GM12878 (cell line): ENCODE measurements around the gene UVRAG. TPM values are rescaled to one million over a fixed set of nuclear protein-coding genes. Genes with fewer than 3 reads are reported as not detected.

Source experiments
- ATAC-seq: fragments of 200-7000 bp; cut with Tn5 transposase; 3 replicates; pipeline ENCODE4 v1.9.1; 2020; ENCODE audit warnings: mild to moderate bottlenecking, moderate library complexity
- BruUV-seq: library from RNA; stranded (reverse); fragments of 400-500 nt; replicated peaks from 2 replicates; lab custom pipeline; 2021; lab: Mats Ljungman, UMichigan
- CTCF ChIA-PET: fragments of 300-600 bp; sonication (Branson Sonifier 250); formaldehyde crosslinking; extraction: SDS; loops from one replicate; lab custom pipeline; 2021; ENCODE audit warnings: inconsistent platforms; lab: Yijun Ruan, JAX
- POLR2A ChIA-PET: fragments of 350-600 bp; formaldehyde crosslinking; extraction: SDS; loops from one replicate; lab custom pipeline; 2021; ENCODE audit warnings: inconsistent platforms; lab: Charles Lee
- RAD21 ChIA-PET: fragments of 300-600 bp; sonication (Branson Sonifier 250); formaldehyde crosslinking; loops from one replicate; lab custom pipeline; 2023; ENCODE audit warnings: antibody characterized with exemption; ENCODE audit not compliant: unreplicated experiment; lab: Charles Lee
- SMC1A ChIA-PET: fragments of 300-600 bp; sonication (Branson Sonifier 250); formaldehyde crosslinking; loops from one replicate; lab custom pipeline; 2023; ENCODE audit not compliant: unreplicated experiment, uncharacterized antibody; lab: Charles Lee
- DNase-seq: peaks from one replicate; pipeline ENCODE4 v3.0.0-alpha.2; 2011; ENCODE audit warnings: low read depth, low spot score
- FAIRE-seq: peaks from 3 replicates; lab custom pipeline; 2011; peaks lifted over from hg19 to GRCh38; lab: Jason Lieb, UNC
- H2AFZ ChIP-seq: 2 replicates; pipeline ENCODE4 v1.6.0; 2011; ENCODE audit warnings: low read depth, low read length, control low read depth; ENCODE audit not compliant: control insufficient read depth
- H3K27ac ChIP-seq: 2 replicates; pipeline ENCODE4 v1.5.1; 2011; ENCODE audit warnings: control low read depth; ENCODE audit not compliant: control insufficient read depth, insufficient read depth
- H3K27me3 ChIP-seq, 2 experiments: replicated peaks in 1 of 2; 2 replicates each; pipeline versions ENCODE4 v1.6.0 to v1.6.1; 2011; ENCODE audit warnings: low read length in 1 of 2; ENCODE audit not compliant: control insufficient read depth in 2 of 2, insufficient read depth in 2 of 2
- H3K36me3 ChIP-seq, 2 experiments: 2 replicates each; pipeline ENCODE4 v1.5.1; 2011; ENCODE audit warnings: low read length in 1 of 2; ENCODE audit not compliant: control insufficient read depth in 2 of 2, insufficient read depth in 2 of 2
- H3K4me1 ChIP-seq: 2 replicates; pipeline ENCODE4 v1.6.1; 2011; ENCODE audit warnings: mild to moderate bottlenecking, low read length, moderate library complexity, mixed read lengths; ENCODE audit not compliant: control insufficient read depth, insufficient read depth
- H3K4me2 ChIP-seq: 2 replicates; pipeline ENCODE4 v1.6.0; 2011; ENCODE audit warnings: control low read depth; ENCODE audit not compliant: control insufficient read depth, insufficient read depth
- H3K4me3 ChIP-seq: fragments of 200-600 bp; sonication (generic); 2 replicates; pipeline ENCODE4 v1.5.1; 2016
- H3K79me2 ChIP-seq: 2 replicates; pipeline ENCODE4 v1.6.0; 2011; ENCODE audit warnings: low read length; ENCODE audit not compliant: control insufficient read depth, insufficient read depth
- H3K9ac ChIP-seq: 2 replicates; pipeline ENCODE4 v1.8.0; 2011; ENCODE audit warnings: low read length, control low read depth, mixed read lengths; ENCODE audit not compliant: control insufficient read depth, insufficient read depth
- H3K9me3 ChIP-seq: replicated peaks from 3 replicates; pipeline ENCODE4 v1.5.1; 2011; ENCODE audit warnings: mild to moderate bottlenecking, low read length; ENCODE audit not compliant: control insufficient read depth, insufficient read depth
- H4K20me1 ChIP-seq: 2 replicates; pipeline ENCODE4 v1.6.0; 2011; ENCODE audit not compliant: control insufficient read depth, insufficient read depth
- ASH2L ChIP-seq: fragments of 300-600, 200-600 bp; sonication (generic); IDR thresholded peaks from 2 replicates; pipeline ENCODE4 v1.6.1; 2017; ENCODE audit warnings: low read depth, mild to moderate bottlenecking, borderline replicate concordance
- CHD2 ChIP-seq: IDR thresholded peaks from 2 replicates; pipeline ENCODE4 v1.6.1; 2011; ENCODE audit warnings: low read depth, low read length, improper control_type of control experiment, borderline replicate concordance
- CHD4 ChIP-seq: fragments of 200-600 bp; sonication (generic); IDR thresholded peaks from 2 replicates; pipeline ENCODE4 v1.6.1; 2016; ENCODE audit warnings: mild to moderate bottlenecking
- CUX1 ChIP-seq: IDR thresholded peaks from 2 replicates; pipeline ENCODE4 v1.6.1; 2012; ENCODE audit warnings: improper control_type of control experiment, low read depth, low read length; ENCODE audit not compliant: insufficient replicate concordance
- E2F8 ChIP-seq: fragments of 450-650 bp; IDR thresholded peaks from 2 replicates; pipeline ENCODE4 v1.6.1; 2018; ENCODE audit warnings: mild to moderate bottlenecking, low read depth, moderate library complexity; ENCODE audit not compliant: partially characterized antibody
- IKZF2 ChIP-seq, 2 experiments: fragments of 450-650 bp; IDR thresholded peaks; 2 replicates each; pipeline ENCODE4 v1.6.1; 2017; ENCODE audit warnings: mild to moderate bottlenecking in 2 of 2, moderate library complexity in 2 of 2
- JUND ChIP-seq: IDR thresholded peaks from 2 replicates; pipeline ENCODE4 v1.6.1; 2012; ENCODE audit warnings: low read depth, mild to moderate bottlenecking, low read length, improper control_type of control experiment, moderate library complexity
- PAX5 ChIP-seq: IDR thresholded peaks from 2 replicates; pipeline ENCODE4 v1.6.1; 2011; ENCODE audit warnings: low read depth, low read length, borderline replicate concordance
- POLR2AphosphoS5 ChIP-seq: IDR thresholded peaks from 2 replicates; pipeline ENCODE4 v1.6.1; 2011; ENCODE audit warnings: mild to moderate bottlenecking, low read length, inconsistent platforms
- RAD21 ChIP-seq: IDR thresholded peaks from 2 replicates; pipeline ENCODE4 v1.6.1; 2011; ENCODE audit warnings: mild to moderate bottlenecking, low read depth, low read length, moderate library complexity; ENCODE audit not compliant: insufficient read depth
- STAT1 ChIP-seq: fragments of 450-650 bp; conservative IDR thresholded peaks from 2 replicates; pipeline ENCODE4 v1.6.1; 2014; ENCODE audit warnings: antibody characterized with exemption, mild to moderate bottlenecking
- TARDBP ChIP-seq: IDR thresholded peaks from 2 replicates; pipeline ENCODE4 v1.6.1; 2016; ENCODE audit warnings: borderline replicate concordance
- WRNIP1 ChIP-seq: IDR thresholded peaks from 2 replicates; pipeline ENCODE4 v1.6.1; 2011; ENCODE audit warnings: low read depth, low read length, improper control_type of control experiment, borderline replicate concordance
- ZNF274 ChIP-seq: IDR thresholded peaks from one replicate; pipeline ENCODE4 v1.8.0; 2011; ENCODE audit not compliant: insufficient read length, insufficient read depth
- WGBS: methylation state at CpG from one replicate; pipeline ENCODE4 v1.1.6; 2016; ENCODE audit warnings: low lambda C conversion rate; ENCODE audit not compliant: insufficient replicate concordance, insufficient coverage; ENCODE audit errors: missing lambda C conversion rate; 5-methylcytosine and 5-hydroxymethylcytosine counted together
- in situ Hi-C: fragments of 300-500 bp; cut with MboI; formaldehyde crosslinking; loops from 9 replicates; pipeline ENCODE4 v1.14.3; 2018; ENCODE audit warnings: mixed read lengths
- intact Hi-C: fragments of 100-400 bp; cut with micrococcal nuclease; formaldehyde crosslinking; loops from one replicate; pipeline ENCODE4 v1.14.2; 2022; ENCODE audit not compliant: unreplicated experiment
- polyA plus RNA-seq, 11 experiments: library from polyadenylated mRNA; depleted of rRNA in 4 of 11; unstranded in 6 of 11; stranded (reverse) in 5 of 11; fragments of >200 nt; fragmentation: Nextera tagmentation in 4 of 11; fragmentation: Illumina TruSeq in 1 of 11; extraction: Ambion mirVana in 4 of 11; extraction: Trizol in 1 of 11; gene quantifications; 1 replicate in 1 of 11; 2 replicates in 10 of 11; pipeline versions ENCODE4 v1.2.1 to v1.2.3, GENCODE V29; 2011 to 2016; ENCODE audit warnings: inconsistent platforms in 2 of 11, missing spikeins in 2 of 11, low read depth in 1 of 11
- total RNA-seq, 4 experiments: library from RNA; depleted of rRNA in 3 of 4; stranded (reverse); fragments of >200 nt in 3 of 4; fragmentation: Illumina TruSeq in 1 of 4; extraction: Trizol in 1 of 4; gene quantifications; 2 replicates each; pipeline versions ENCODE4 v1.2.1 to v1.2.3, GENCODE V29; 2013 to 2021

Gene UVRAG
- total and polyA plus RNA-seq, 10 of the 15 experiments (the other 5 are each of a cell fraction or from before 2014, with no cell fraction given) = 7.0 to 43.4 (median 37.0) TPM

GRCh38 chr11:76085270-76085669, 270.3 kb downstream of the UVRAG start (continued):
- TF ChIP-seq CUX1 (no peak), POLR2AphosphoS5 (no peak), WRNIP1 (no peak)

DNA sequence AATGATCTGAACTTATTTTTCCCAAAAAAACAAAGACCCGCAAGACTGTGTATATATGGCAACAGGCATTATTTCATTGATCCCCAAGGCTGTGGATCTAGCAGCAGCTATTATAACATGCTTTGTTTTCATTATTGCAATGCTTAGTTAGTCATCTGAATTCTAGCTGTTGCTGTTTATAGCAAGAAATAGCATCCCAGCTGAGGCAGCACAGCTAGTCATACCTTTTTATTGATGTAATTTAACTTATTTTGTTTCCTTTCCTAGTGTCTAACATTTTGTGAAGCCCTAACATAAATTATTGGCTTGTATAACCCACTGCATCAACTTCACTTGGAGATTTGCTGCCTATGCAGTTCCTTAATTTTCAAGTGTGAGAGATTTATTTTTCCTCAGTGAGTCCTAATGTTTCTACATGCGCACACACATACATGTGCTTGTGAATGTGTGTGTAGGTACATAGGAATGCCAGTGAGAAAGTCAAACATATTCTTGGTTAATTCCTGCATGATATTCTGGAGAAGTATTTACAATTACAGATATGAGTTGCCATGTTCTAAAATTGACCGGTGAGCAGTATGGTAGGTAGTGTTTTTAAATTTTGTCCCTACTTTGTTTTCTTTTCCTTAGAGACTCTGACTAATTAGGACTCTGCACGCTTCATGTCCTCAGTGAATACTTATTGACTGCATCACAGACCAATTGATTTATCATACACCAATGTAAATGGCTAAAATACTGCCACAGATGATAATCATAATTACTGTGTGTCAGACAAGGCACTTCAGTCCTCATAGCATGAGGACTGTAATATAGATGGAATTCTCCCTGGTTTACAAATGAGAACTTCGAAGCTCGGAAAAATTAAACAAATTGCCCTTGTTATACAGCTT, 272.0 kb downstream of the UVRAG start:
- Histone ChIP-seq H3K4me2 (no peak overlapping the region), H3K4me1 (no peaks in the 10 kb centered on the region), H3K9ac (no peak overlapping the region), H3K4me3 (no peak overlapping the region), H4K20me1 (no peaks in the 10 kb centered on the region), H3K27ac (no peak overlapping the region), H3K27me3 (no peaks in the 10 kb centered on the region), H3K9me3 (no peaks in the 10 kb centered on the region; the same call in 1 of the 3 replicates), H3K79me2 (no peaks in the 10 kb centered on the region), H2AFZ (no peak overlapping the region), H3K36me3 (peaks cover 2 to 7% of the 10 kb centered on the region in 2 experiments)
- ChIA-PET POLR2A (no interaction called here), RAD21 (interaction anchor here (1.3 kb wide), 1 partner anchor 14 kb away, joined by 3 read pairs; no protein-coding TSS in a partner anchor), CTCF (interaction anchor here (1.9 kb wide), 1 partner anchor 13 kb away, joined by 7 read pairs; no protein-coding TSS in a partner anchor), SMC1A (interaction anchor here (0.6 to 1.7 kb wide), 3 partner anchors 9 to 298 kb away, joined by 3 to 4 read pairs (median 3); no protein-coding TSS in a partner anchor)
- intact Hi-C loops (no loop called here), in situ Hi-C loops (no loop called here)
- 89% methylated on average over 6 of the region's 6 CpGs for WGBS
- no peak for FAIRE-seq
- no peak for ATAC-seq
- no peak for DNase-seq
- no TSS peak for BruUV-seq
- TF ChIP-seq JUND (no peak), RAD21 (no peak), IKZF2 (IDR thresholded peaks at IDR 0.05) (no peak), CHD4 (no peak), PAX5 (no peak), ASH2L (no peak), ZNF274 (no peak), E2F8 (no peak), CHD2 (no peak), STAT1 (no peak), TARDBP (no peak)
